AG04449 (cell line): ENCODE results near the gene INVS.
A peak's percentile ranks its signal among the peaks of the same experiment; 100 is the strongest.

ENCODE experiments used
- CTCF ChIA-PET: fragments of 350-600 bp; formaldehyde crosslinking; extraction: SDS; loops from one replicate; lab custom pipeline; 2021; ENCODE audit warnings: antibody characterized with exemption; lab: Yijun Ruan, JAX
- POLR2A ChIA-PET: fragments of 400-600, 350-600 bp; formaldehyde crosslinking; extraction: SDS; loops from one replicate; lab custom pipeline; 2020; ENCODE audit warnings: antibody characterized with exemption, inconsistent platforms; lab: Yijun Ruan, JAX
- DNase-seq: peaks from one replicate; pipeline ENCODE4 v3.0.0-alpha.2; 2010; ENCODE audit warnings: low read depth, low spot score
- H3K4me3 ChIP-seq: 2 replicates; pipeline ENCODE4 v1.5.1; 2011; ENCODE audit warnings: low read depth, mild to moderate bottlenecking, control low read depth, low read length
- CTCF ChIP-seq: IDR thresholded peaks from one replicate; pipeline ENCODE4 v1.5.1; 2011; ENCODE audit warnings: mild to moderate bottlenecking, moderate library complexity, low read length, control low read depth, inconsistent platforms; ENCODE audit not compliant: insufficient read depth; ENCODE audit errors: missing control alignments

INVS gene

GRCh38 chr9:100219347-100219746 is 120.3 kb downstream of the INVS start:
- no peak overlapping the region for H3K4me3 ChIP-seq
- no peak for TF ChIP-seq CTCF
- CTCF ChIA-PET: interaction anchor here (1.0 to 2.7 kb wide), 3 partner anchors 104 to 1035 kb away, joined by 3 to 18 read pairs (median 5); no protein-coding TSS in a partner anchor
- no peak for DNase-seq
- POLR2A ChIA-PET: no interaction called here

- TF ChIP-seq CTCF: no peak
- POLR2A ChIA-PET: no interaction called here
- no peak for DNase-seq
- CTCF ChIA-PET: interaction anchor here (5.3 kb wide), 1 partner anchor 194 kb away, joined by 50 read pairs; no protein-coding TSS in a partner anchor
- no peak overlapping the region for H3K4me3 ChIP-seq
These were observed 121.9 kb downstream of the INVS start for GRCh38 chr9:100220936-100221335.

GRCh38 chr9:100221538-100221937 is 122.5 kb downstream of the INVS start:
- no peak for DNase-seq
- TF ChIP-seq CTCF: no peak
- no peak overlapping the region for H3K4me3 ChIP-seq
- POLR2A ChIA-PET: no interaction called here
- CTCF ChIA-PET: interaction anchor here (1.0 to 5.3 kb wide), 6 partner anchors 110 to 1035 kb away, joined by 3 to 50 read pairs (median 4); no protein-coding TSS in a partner anchor

GRCh38 chr9:100222674-100223073 is 123.6 kb downstream of the INVS start:
- no peak for DNase-seq
- ChIA-PET POLR2A (interaction anchor here (0.7 kb wide), 1 partner anchor 54 kb away, joined by 3 read pairs; no protein-coding TSS in a partner anchor), CTCF (interaction anchor here (0.6 to 5.3 kb wide), 26 partner anchors 9 to 1907 kb away, joined by 3 to 50 read pairs (median 3); no protein-coding TSS in a partner anchor)
- peak; percentile 26 for TF ChIP-seq CTCF
- H3K4me3 ChIP-seq: no peak overlapping the region

GRCh38 chr9:100227636-100228035 is 128.6 kb downstream of the INVS start:
- CTCF ChIA-PET: no interaction called here
- DNase-seq: no peak
- TF ChIP-seq CTCF: no peak
- no peak overlapping the region for H3K4me3 ChIP-seq
- POLR2A ChIA-PET: no interaction called here

- no peak for DNase-seq
- CTCF ChIA-PET: no interaction called here
These were observed 129.4 kb downstream of the INVS start for GRCh38 chr9:100228352-100228869.

More at GRCh38 chr9:100228352-100228869, 129.4 kb downstream of the INVS start:
- POLR2A ChIA-PET: no interaction called here
- no peak for TF ChIP-seq CTCF
- no peak overlapping the region for H3K4me3 ChIP-seq
